ENCODE measurements around the gene CRYGB.
"Not testable (repeated sequence)": the region's sequence is repeated elsewhere in the genome, so short reads cannot be mapped to it uniquely, and the experiment has no call there.

Gene CRYGB

GRCh38 chr2:208150956-208151355, 5.0 kb upstream of the CRYGB start:
- DNase-seq (ENCODE audit: extremely low read depth in 1 of 2, low read depth in 1 of 2): no peak

- no peak for DNase-seq (ENCODE audit: extremely low read depth in 1 of 2, low read depth in 1 of 2)
Measured at GRCh38 chr2:208150094-208150493, 4.1 kb upstream of the CRYGB start.

- no peak for DNase-seq (ENCODE audit: extremely low read depth in 1 of 2, low read depth in 1 of 2)
Measured at GRCh38 chr2:208148803-208149202, 2.8 kb upstream of the CRYGB start.

- no peak for DNase-seq (ENCODE audit: extremely low read depth in 1 of 2, low read depth in 1 of 2)
Measured at GRCh38 chr2:208147759-208148158, 1.8 kb upstream of the CRYGB start.

GRCh38 chr2:208147008-208147407, 1.1 kb upstream of the CRYGB start:
- no peak for DNase-seq (ENCODE audit: extremely low read depth in 1 of 2, low read depth in 1 of 2)

GRCh38 chr2:208142925-208143799, 2.8 kb downstream of the CRYGB start:
- DNase-seq (ENCODE audit: extremely low read depth in 1 of 2, low read depth in 1 of 2): no peak

- no peak for DNase-seq (ENCODE audit: extremely low read depth in 1 of 2, low read depth in 1 of 2)
Measured at GRCh38 chr2:208142240-208142924, 3.6 kb downstream of the CRYGB start.

GRCh38 chr2:208139447-208139846, 6.5 kb downstream of the CRYGB start:
- no peak for DNase-seq (ENCODE audit: extremely low read depth in 1 of 2, low read depth in 1 of 2)

GRCh38 chr2:208138334-208138733, 7.6 kb downstream of the CRYGB start:
- not testable (repeated sequence) for DNase-seq (ENCODE audit: extremely low read depth in 1 of 2, low read depth in 1 of 2)

- no peak for DNase-seq (ENCODE audit: extremely low read depth in 1 of 2, low read depth in 1 of 2)
Measured at GRCh38 chr2:208136716-208137094, 9.3 kb downstream of the CRYGB start.

- no peak for DNase-seq (ENCODE audit: extremely low read depth in 1 of 2, low read depth in 1 of 2)
Measured at GRCh38 chr2:208135794-208136715, 9.9 kb downstream of the CRYGB start.

- no peak for DNase-seq (ENCODE audit: extremely low read depth in 1 of 2, low read depth in 1 of 2)
Measured at GRCh38 chr2:208134928-208135586, 10.9 kb downstream of the CRYGB start.

- DNase-seq (ENCODE audit: extremely low read depth in 1 of 2, low read depth in 1 of 2): no peak
Measured at GRCh38 chr2:208130712-208131110, 15.2 kb downstream of the CRYGB start.

GRCh38 chr2:208129744-208130711, 15.9 kb downstream of the CRYGB start, which contains the start of gene CRYGC:
TSS of gene CRYGC (minus strand) at chr2:208129828. CDS start at chr2:208129792, 36 bp downstream.
- no peak for DNase-seq (ENCODE audit: extremely low read depth in 1 of 2, low read depth in 1 of 2)

GRCh38 chr2:208128136-208128535, 17.8 kb downstream of the CRYGB start:
- DNase-seq (ENCODE audit: extremely low read depth in 1 of 2, low read depth in 1 of 2): no peak

GRCh38 chr2:208127090-208127489, 18.9 kb downstream of the CRYGB start:
- DNase-seq (ENCODE audit: extremely low read depth in 1 of 2, low read depth in 1 of 2): no peak

GRCh38 chr2:208125251-208125650, 20.7 kb downstream of the CRYGB start:
- no peak for DNase-seq (ENCODE audit: extremely low read depth in 1 of 2, low read depth in 1 of 2)

- not testable (repeated sequence) for DNase-seq (ENCODE audit: extremely low read depth in 1 of 2, low read depth in 1 of 2)
Measured at GRCh38 chr2:208124013-208124715, 21.8 kb downstream of the CRYGB start, which contains the start of gene CRYGD. TSS of gene CRYGD (minus strand) at chr2:208124524. CDS start at chr2:208124473, 51 bp downstream.

- no peak for DNase-seq (ENCODE audit: extremely low read depth in 1 of 2, low read depth in 1 of 2)
Measured at GRCh38 chr2:208122248-208122647, 23.7 kb downstream of the CRYGB start.
